Type B pancreatic cell (in vitro differentiated cells): ENCODE measurements around the gene PCK1. TPM values are rescaled to one million over a fixed set of nuclear protein-coding genes. Genes with fewer than 3 reads are reported as not detected.

ENCODE experiments used
- DNase-seq: peaks from one replicate; pipeline ENCODE4 v3.0.0; 2021; ENCODE audit warnings: mixed read lengths; ENCODE audit not compliant: unreplicated experiment; ENCODE audit errors: extremely low spot score
- H3K27ac Mint-ChIP-seq: 2 replicates; pipeline ENCODE4 v1.8.0; 2021; ENCODE audit warnings: mild to moderate bottlenecking, mixed read lengths
- H3K27me3 Mint-ChIP-seq: 2 replicates; pipeline ENCODE4 v1.8.0; 2021; ENCODE audit warnings: mixed read lengths
- H3K36me3 Mint-ChIP-seq: 2 replicates; pipeline ENCODE4 v1.8.0; 2021; ENCODE audit warnings: mixed read lengths
- H3K4me1 Mint-ChIP-seq: one replicate; pipeline ENCODE4 v1.8.0; 2021; ENCODE audit warnings: mixed read lengths; ENCODE audit not compliant: unreplicated experiment
- H3K4me3 Mint-ChIP-seq: 2 replicates; pipeline ENCODE4 v1.8.0; 2021; ENCODE audit warnings: mild to moderate bottlenecking, mixed read lengths
- H3K9me3 Mint-ChIP-seq: 2 replicates; pipeline ENCODE4 v1.8.0; 2021; ENCODE audit warnings: mixed read lengths
- total RNA-seq: library from RNA; stranded (reverse); gene quantifications from 2 replicates; pipeline ENCODE4 v1.2.1, GENCODE V29; 2021; ENCODE audit warnings: low replicate concordance
- TF ChIP-seq, protein P1 (sequence below): fragments of 200-600 bp; sonication (generic); conservative IDR thresholded peaks from 2 replicates; pipeline ENCODE4 v1.5.0; 2021; ENCODE audit warnings: antibody characterized with exemption, mild to moderate bottlenecking

Gene PCK1
- total RNA-seq, 1 donor from 2014 or later = 2.3 TPM

DNA sequence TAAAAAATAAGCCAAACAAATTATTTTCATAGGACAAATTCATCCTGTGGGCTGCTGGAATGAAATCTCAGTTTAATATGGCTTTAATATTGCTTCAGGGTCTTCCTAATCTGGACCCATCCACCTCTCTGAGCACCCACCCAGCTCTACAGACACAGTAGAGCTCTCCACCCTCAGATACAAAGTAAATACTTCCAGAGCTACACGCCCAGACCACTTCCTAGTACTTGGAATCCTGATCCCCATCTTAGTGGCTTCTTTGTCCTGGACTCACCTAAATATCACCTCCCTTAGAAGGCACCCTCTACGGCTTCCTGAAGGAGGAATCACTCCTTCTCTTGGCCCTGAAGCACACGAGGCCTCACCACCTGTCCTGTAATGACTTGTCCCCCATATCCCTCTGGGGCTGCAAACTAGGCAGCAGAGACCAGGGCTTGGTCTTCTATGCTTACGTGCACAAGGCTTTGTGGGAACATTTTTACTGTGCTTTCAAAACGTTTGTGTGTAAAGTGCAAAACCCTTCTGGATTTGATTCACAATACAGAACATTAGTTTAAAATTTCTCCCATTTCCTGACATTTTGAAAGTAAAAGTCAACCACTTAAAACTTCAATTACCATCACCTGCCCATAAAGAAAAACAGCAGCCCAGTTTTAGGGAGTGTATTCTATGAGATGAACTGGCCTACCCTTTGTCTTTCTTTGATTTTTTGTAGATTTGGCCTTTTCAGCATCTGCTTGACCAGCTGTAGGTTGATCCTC lies 38.4 kb upstream of the PCK1 start:
- peaks cover 18% of the 10 kb centered on the region for H3K27me3 Mint-ChIP-seq
- H3K27ac Mint-ChIP-seq = no peak overlapping the region
- H3K36me3 Mint-ChIP-seq = no peaks in the 10 kb centered on the region
- H3K4me3 Mint-ChIP-seq = no peak overlapping the region
- no peaks in the 10 kb centered on the region for H3K9me3 Mint-ChIP-seq
- TF ChIP-seq, protein P1, sequence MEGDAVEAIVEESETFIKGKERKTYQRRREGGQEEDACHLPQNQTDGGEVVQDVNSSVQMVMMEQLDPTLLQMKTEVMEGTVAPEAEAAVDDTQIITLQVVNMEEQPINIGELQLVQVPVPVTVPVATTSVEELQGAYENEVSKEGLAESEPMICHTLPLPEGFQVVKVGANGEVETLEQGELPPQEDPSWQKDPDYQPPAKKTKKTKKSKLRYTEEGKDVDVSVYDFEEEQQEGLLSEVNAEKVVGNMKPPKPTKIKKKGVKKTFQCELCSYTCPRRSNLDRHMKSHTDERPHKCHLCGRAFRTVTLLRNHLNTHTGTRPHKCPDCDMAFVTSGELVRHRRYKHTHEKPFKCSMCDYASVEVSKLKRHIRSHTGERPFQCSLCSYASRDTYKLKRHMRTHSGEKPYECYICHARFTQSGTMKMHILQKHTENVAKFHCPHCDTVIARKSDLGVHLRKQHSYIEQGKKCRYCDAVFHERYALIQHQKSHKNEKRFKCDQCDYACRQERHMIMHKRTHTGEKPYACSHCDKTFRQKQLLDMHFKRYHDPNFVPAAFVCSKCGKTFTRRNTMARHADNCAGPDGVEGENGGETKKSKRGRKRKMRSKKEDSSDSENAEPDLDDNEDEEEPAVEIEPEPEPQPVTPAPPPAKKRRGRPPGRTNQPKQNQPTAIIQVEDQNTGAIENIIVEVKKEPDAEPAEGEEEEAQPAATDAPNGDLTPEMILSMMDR = no peak
- DNase-seq = no peak
- peaks cover 18% of the 10 kb centered on the region for H3K4me1 Mint-ChIP-seq

DNA sequence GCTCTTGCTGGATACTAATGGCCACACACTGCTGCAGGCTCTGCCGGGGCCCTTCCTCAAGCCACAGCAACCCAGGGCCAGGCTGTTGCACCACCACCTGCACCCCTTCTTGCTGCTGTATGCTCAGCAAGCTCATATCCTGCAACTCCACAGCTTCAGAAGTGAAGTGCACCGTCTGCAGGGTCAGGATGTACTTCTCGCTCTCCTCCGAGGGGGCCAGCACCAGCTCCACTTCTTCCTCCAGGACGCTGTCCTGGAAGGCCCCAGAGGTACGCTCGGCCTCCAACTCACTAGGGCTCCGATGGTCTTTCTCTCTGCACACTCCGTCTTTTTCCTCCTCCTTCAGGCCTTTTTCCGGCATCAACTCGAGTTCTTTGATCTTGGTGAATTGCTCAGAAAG lies 37.1 kb upstream of the PCK1 start:
- Mint-ChIP-seq H3K9me3 (no peaks in the 10 kb centered on the region), H3K4me1 (peaks cover 18% of the 10 kb centered on the region), H3K27me3 (peaks cover 16% of the 10 kb centered on the region), H3K4me3 (no peak overlapping the region), H3K36me3 (no peaks in the 10 kb centered on the region), H3K27ac (no peak overlapping the region)
- DNase-seq = no peak
- TF ChIP-seq, protein P1 = no peak

DNA sequence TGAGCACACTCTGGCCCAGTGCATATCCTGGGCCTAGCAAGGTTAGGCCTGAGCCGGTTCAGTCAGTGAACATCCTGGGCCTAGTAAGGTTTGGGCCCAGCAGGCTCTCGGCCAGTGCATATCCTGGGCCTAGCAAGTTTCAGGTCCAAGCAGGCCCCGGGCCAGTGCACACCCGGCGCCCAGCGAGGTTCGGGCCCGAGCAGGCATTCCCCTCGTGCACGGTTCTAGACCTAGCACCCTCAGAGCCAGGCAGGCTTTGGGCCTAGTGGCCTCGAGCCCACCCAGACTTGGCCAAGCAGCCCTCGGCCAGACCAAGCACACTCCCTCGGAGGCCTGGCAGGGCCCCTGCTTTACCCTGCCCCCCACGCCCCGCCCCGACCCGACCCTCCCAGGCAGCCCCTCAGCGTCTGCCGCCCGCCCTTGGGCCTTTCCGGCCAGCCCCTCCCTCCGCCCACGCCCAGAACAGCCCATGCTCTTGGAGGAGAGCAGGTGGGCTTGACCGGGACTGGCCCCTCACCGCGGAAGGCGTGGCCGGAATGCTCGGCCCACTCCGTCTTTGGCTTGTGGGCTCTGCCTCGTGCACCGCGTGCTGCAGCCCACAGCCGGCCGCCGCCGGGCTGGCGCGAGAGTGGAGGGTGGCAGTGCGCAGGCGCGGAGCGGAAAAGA lies 36.3 kb upstream of the PCK1 start, which contains the start of gene CTCFL:
Gene CTCFL, minus strand, starts transcription at position 630 of the 666 bp plus-strand sequence. CDS start 935 bp downstream, outside the sequence.
- no peak within 1 kb of the TSS for H3K27ac Mint-ChIP-seq

DNA sequence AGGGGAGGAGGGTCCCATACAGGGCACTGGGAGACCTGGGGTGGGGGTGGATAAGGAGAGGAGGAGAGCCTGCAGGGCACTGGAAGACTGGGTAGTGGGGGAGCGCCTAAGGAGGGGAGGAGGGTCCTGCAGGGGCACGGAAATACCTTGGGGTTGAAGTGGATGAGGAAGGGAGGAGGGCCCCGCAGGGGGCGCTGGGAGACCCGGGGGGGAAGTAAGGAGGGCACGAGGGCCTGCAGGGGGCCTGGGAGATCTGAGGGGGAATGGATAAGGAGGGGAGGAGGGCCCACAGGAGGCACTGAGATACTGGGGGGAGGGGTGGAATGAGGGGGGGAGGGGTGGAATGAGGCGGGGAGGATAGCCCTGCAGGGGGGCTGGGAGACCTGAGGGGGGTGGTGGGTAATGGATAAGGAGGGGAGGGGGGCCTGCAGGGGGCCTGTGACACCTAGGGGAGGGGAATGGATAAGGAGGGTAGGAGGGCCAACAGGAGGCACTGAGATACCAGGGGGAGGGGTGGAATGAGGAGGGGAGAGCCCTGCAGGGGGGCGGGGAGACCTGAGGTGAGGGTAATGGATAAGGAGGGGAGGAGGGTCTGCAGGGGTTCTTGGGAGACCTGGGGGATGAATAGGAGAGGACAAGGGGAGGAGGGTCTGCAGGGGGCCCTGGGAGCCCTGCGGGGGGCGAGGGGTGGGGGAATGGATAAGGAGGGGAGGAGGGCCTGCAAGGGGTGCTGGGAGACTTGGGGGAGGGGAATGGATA lies 35.4 kb upstream of the PCK1 start:
- H3K4me3 Mint-ChIP-seq = no peak overlapping the region
- peaks cover 12% of the 10 kb centered on the region for H3K27me3 Mint-ChIP-seq
- no peaks in the 10 kb centered on the region for H3K9me3 Mint-ChIP-seq
- no peaks in the 10 kb centered on the region for H3K36me3 Mint-ChIP-seq
- TF ChIP-seq, protein P1 = no peak
- H3K27ac Mint-ChIP-seq = no peak overlapping the region
- no peak for DNase-seq
- peaks cover 18% of the 10 kb centered on the region for H3K4me1 Mint-ChIP-seq

More for the DNA sequence above, 36.3 kb upstream of the PCK1 start, which contains the start of gene CTCFL:
- Mint-ChIP-seq H3K9me3 (no peaks in the 10 kb centered on the region), H3K36me3 (no peaks in the 10 kb centered on the region), H3K27me3 (peaks cover 12% of the 10 kb centered on the region), H3K4me3 (no peak within 1 kb of the TSS), H3K4me1 (peaks cover 18% of the 10 kb centered on the region)
- TF ChIP-seq, protein P1 = no peak
- DNase-seq = no peak

DNA sequence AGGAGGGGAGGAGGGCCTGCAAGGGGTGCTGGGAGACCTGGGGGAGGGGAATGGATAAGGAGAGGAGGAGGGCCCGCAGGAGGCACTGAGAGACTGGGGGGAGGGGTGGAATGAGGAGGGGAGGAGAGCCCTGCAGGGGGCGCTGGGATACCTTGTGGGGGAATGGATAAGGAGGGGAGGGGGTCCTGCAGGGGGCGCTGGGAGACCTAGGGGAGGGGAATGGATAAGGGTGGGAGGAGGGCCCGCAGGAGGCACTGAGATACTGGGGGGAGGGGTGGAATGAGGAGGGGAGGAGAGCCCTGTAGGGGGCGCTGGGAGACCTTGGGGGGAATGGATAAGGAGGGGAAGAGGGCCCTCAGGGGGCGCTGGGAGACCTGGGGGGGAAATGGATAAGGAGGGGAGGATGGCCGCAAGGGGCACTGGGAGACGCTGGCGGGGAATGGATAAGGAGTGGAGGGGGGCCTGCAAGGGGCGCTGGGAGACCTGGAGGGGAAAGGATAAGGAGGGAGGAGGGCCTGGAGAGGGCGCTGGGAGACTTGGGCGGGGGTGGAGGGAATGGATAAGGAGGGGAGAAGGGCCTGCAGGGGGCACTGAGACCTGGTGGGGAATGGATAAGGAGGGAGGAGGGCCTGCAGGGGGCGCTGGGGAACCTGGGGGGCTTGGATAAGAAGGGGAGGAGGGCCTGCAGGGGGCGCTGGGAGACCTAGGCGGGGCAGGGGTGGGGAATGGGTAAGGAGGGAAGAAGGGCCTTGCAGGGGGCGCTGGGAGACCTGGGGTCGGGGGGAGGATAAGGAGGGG lies 34.6 kb upstream of the PCK1 start:
- TF ChIP-seq, protein P1 = no peak
- Mint-ChIP-seq H3K4me3 (no peak overlapping the region), H3K27ac (no peak overlapping the region), H3K9me3 (no peaks in the 10 kb centered on the region), H3K36me3 (no peaks in the 10 kb centered on the region), H3K27me3 (peaks cover 12% of the 10 kb centered on the region), H3K4me1 (peaks cover 18% of the 10 kb centered on the region)
- DNase-seq = no peak
